Measurements from ENCODE around the gene SERTAD4.
"Not testable (repeated sequence)": the region's sequence is repeated elsewhere in the genome, so short reads cannot be mapped to it uniquely, and the experiment has no call there.

Gene SERTAD4

DNA sequence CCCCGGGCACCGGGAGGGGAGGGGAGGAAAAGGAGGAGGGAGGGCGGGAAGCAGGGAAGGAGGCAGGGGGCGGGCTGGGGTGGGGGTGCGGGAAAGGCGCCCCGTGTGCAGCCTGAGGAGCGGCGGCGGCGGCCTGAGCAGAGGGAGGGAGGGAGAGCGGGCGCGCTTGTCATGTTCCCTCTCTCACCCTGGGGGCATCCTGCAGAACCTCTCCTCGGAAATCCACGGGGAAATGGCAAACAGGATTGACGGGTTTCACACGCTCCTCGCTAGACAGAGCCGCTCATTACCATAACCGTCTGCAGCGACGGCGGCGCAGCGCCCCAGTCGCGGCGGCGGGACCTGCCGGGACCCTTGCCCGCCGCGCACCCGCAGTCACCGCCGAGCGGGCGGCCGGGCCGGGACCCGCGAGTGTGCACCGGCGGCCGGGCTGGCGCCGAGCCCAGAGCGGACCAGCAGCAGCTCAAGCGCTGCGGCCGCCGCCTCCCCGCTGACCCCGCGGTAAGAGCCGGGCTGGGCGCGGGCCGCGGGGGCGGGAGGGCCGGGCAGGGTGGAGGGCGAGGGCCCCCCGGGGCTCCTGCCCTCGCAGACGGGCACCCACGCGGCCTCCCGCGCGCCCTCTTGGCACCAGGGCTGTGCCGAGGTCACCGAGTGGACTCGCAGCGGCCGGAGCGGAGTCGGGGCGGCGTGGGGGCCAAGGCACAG is at the start of gene SERTAD4:
TSS of gene SERTAD4 (plus strand) at position 286 of the 705 bp plus-strand sequence. CDS start 5,165 bp downstream, outside the sequence.
- DNase-seq (ENCODE audit: low read depth) = no peak

DNA sequence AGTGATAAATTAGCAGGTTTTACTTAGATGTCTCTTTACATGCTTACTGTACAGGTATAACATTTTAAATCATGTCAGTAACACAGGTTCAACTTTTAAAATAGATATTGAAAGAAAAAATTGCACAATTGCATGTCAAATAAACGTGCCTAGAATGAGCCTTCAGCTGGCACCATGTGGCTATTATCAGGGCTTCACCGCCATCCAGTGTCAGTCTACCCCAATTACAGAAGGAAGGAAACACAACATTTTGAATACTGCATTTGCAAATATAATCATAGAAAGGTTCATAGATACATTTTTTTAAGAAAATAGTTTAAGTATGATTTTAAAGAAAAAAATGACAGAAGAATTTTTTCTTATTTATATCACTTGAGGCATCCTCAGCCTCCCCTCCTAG is 47.5 kb upstream of the SERTAD4 start:
- DNase-seq (ENCODE audit: low read depth) = no peak

DNA sequence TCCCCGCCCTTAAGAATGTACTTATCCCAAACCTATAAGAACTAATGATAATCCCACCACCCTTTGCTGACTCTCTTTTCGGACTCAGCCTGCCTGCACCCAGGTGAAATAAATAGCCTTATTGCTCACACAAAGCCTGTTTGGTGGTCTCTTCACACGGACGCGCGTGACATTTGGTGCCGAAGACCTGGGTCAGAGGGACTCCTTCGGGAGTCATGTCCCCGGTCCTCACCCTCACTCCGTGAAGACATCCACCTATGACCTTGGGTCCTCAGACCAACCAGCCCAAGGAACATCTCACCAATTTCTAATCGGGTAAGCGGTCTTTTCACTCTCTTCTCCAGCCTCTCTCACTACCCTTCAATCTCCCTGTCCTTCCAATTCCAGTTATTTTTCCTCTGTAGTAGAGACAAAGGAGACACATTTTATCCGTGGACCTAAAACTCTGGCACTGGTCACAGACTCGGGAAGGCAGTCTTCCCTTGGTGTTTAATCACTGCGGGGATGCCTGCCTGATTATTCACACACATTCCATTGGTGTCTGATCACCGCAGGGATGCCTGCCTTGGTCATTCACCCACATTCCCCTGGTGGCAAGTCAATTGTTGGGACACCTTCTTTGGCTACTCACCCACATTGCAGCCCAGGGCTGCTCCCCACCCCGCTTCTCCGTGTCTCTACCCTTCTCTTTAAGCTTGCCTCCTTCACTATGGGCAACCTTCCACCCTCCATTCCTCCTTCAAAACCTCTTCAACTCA is 44.6 kb upstream of the SERTAD4 start:
- DNase-seq (ENCODE audit: low read depth) = not testable (repeated sequence)

DNA sequence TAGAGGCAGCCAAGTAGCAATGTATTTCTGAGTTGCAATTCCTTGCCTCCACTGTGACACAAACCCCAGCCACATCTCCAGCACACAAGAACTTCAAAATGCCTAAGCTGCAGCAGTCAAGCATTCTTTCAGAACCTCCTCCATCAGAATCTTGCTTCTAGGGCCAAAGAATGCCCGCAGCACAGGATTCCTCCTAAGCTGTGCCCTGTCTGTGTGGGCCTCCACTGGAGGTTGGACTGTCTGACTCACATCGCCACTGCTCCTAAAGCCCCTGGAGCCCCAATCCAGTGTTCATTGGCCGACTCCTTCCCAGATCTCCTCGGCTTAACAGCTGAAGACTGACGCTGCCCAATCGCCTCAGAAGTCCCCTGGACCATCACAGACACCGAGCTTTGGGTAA is 43.2 kb upstream of the SERTAD4 start:
- no peak for DNase-seq (ENCODE audit: low read depth)

DNA sequence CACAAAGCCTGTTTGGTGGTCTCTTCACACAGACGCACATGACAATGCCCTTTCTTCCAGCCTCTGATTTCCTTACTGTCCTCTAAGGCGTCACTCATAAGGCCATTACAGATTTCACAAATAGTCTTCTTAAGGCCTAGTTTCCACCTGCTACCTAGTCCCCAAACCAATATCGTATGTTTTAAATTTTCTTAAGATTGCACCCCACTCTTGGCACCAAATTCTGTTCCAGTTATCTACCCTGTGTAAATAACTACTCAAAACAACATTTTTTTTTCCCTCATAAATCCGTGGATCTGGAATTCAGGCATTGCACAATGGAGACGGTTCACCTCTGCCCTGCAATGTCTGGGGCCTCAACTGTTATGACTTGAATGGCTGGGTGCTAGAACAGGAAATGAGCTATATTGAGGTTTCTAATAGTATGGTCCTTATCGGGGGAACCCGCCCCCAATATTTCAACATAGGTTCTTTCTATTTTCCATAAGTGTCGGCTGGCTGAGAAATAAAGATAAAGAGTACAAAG is 36.9 kb upstream of the SERTAD4 start:
- DNase-seq (ENCODE audit: low read depth) = no peak

DNA sequence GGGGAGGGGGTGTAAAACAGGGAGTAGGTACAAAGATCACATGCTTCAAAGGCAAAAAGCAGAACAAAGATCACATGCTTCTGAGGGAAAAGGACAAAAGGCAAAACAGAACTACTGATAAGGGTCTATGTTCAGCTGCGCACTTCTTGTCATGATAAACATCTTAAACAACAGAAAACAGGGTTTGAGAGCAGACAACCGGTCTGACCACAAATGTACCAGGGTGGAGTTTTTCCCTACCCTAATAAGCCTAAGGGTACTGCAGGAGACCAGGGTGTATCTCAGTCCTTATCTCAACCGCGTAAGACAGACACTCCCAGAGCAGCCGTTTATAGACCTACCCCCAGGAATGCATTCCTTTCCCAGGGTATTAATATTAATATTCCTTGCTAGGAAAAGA is 36.3 kb upstream of the SERTAD4 start:
- not testable (repeated sequence) for DNase-seq (ENCODE audit: low read depth)

DNA sequence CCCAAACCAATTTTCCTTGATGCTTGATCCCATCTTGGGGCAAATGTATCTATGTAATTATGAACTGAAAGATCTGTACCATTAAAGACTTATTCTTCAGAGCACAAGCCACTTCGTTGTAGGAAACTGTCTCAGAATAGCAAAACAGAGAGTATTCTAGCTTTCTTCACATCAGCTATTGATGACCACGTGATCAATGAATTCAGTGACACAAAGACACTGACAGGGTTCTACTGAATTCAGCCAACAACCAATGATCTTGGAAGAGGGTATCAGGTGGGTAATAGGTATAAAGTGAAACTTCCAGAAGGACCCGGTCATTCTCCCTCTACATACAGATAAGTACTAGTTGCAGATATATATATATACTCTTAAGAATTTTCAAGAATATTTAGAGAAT is 33.8 kb upstream of the SERTAD4 start:
- no peak for DNase-seq (ENCODE audit: low read depth)

DNA sequence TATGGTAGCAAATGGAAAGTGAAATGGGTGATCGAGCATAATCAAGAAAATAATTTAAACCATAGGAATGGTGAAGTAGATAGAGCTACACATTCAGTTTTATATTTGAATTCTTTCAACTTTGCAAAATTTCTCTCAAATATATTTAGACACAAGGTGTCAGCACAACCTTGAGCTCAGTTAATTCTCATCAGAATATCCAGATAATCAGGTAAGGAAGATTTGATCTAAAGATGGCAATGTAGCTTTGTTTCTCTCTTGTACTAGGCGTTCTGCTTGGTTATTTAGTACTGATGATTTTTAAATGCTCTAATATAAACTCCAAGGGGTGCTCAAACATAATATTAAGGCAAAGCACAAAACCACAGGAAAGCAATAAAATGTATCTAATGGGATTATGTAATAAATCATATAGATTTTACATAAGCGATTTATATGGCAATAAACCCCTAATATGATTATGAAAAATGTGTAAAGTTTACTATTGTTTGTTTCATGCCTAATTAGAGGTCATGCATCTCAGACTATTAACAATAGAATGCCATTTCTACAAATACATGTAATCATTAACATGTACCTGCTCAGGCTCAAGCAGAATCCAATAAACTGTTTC is 32.4 kb upstream of the SERTAD4 start:
- DNase-seq (ENCODE audit: low read depth) = no peak

DNA sequence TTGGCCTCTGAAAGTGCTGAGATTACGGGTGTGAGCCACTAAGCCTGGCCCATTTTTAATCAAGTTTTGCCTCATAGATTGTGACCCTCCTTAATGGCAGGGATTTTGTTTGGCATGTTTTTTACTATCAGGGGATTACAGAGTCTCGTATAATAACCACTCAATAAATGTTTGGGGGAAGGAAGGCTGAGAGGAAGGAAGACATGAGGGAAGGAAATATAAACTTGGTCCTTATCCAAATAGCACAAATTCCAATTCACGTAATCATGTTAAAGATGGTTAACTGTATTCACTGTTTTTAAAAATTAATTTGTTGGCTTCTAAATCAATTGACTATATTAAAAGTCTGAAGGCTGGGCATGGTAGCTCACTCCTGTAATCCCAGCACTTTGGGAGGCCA is 30.9 kb upstream of the SERTAD4 start:
- DNase-seq (ENCODE audit: low read depth) = no peak

DNA sequence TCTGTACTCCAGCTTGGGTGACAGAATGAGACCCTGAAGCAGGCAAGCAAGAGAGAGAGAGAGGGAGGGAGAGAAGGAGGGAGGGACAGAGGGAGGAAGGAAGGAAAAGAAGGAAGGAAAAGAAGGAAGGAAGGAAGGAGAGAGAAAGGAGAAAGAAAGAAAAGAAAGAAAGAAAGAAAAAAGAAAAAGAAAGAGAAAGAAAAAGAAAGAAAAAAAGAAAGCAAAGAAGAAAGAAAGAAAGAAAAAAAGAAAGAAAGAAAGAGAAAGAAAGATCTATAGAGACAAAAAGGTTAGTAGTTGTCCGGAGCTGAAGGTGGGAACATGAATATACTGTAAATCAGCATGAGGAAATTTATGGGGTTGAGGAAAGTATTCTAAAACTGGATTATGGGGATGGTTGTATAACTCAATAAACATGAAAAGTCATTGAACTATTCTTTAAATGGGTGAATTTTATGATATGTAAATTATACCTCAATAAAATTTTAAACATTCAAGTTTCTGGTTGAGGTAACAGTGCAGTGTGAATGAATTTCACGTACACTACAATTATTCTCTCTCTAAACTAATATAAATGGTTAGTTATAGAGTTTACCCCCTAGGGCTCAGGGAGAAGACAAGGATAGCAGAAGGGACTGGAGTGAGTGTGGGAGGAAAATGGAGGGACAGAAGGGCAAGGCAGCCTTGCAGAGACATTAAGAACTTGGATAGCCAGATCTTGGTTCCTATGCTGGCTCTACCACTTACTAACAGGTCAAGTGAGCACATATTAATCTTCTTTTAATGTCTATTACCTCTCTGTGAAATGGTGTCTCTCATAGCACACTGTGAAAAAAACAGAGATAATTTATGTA is 24.8 kb upstream of the SERTAD4 start:
- DNase-seq (ENCODE audit: low read depth) = no peak

DNA sequence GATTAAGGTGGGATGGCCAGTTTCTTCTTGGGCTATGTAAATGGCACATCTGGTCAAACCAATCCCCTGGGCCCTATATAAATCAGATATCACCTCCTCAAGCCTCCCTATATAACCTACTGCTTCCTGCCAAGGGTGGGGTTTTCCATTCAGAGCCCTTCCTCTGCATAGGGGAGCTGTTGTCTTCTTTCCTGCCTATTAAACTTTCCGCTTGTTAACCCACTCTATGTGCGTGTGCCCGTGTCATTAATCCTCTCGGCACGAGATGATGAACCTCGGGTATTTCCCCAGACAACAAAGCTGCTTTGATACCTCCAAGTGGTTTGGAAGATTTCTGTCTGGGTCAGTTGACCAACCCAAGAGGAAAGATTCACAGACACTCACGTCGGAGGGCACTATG is 19.3 kb upstream of the SERTAD4 start:
- DNase-seq (ENCODE audit: low read depth) = no peak

DNA sequence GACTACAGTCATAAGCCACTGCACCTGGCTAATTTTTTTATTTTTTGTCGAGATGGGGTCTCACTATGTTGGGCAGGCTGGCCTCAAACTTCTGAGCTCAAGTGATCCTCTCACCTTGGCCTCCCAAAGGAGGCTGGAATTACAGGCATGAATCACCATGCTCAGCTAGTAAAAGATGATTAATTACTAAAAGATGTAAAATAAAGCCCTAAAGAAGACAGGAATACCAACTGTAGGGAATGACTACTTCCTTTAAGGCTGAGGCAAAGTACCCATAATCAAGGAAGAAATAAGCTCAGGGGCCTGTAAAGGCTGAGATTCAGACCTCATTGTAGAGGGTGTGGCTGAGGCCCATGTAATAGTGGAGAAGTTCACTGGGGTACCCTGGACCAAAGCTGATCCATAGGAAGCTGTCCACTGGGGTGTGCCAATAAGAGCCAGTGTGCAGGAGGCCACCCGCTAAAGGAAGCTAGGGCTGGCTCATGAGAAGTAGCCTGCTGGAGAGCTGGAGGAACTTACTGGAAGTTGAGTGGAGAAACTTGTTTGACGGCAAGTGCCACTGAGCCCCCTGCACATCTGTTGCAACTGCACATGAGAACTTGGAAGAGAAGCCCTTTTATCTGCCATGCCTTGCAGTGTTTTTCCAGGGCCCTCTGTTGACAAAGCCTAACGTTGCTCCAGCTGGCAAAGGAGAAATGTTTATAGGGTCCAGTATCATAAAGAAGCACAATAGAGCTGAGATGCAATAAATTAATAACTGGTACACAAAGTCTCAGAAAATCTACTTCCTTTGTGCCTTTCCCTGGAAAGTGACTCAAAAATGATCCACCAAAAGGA is 17.8 kb upstream of the SERTAD4 start:
- DNase-seq (ENCODE audit: low read depth) = no peak

DNA sequence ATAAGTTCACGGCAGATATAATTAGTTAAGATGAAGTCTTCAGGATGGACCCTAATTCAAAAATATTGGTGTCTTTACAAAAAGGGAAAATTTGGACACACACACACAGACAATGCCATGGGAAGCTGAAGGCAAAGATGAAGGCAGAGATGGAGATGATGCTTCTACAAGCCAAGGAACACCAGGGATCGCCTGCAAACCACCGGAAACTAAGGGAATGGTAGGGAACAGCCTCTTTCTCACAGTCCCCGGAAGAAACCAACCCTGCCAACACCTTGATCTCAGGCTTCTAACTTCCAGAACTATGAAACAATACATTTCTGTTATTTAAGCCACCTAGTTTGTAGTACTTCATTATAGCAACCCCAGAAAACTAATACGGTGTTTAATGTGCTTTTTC is 15.1 kb upstream of the SERTAD4 start:
- no peak for DNase-seq (ENCODE audit: low read depth)

DNA sequence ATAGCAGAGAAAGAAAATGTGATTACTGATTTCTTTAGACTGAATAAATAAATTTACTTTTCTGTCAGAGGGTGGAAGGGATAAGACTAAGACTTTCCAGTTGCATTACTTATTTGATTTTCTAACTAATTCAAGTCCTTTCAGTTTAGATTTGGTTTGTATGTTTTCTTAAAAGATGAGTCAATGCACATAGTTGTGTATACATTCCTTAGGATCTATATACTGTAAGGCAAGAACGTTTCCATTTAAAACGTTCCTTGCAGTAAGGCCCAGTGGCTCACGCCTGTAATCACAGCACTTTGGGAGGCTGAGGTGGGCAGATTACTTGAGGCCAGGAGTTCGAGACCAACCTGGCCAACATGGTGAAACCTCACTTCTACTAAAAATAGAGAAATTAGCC is 14.5 kb upstream of the SERTAD4 start:
- DNase-seq (ENCODE audit: low read depth) = no peak

DNA sequence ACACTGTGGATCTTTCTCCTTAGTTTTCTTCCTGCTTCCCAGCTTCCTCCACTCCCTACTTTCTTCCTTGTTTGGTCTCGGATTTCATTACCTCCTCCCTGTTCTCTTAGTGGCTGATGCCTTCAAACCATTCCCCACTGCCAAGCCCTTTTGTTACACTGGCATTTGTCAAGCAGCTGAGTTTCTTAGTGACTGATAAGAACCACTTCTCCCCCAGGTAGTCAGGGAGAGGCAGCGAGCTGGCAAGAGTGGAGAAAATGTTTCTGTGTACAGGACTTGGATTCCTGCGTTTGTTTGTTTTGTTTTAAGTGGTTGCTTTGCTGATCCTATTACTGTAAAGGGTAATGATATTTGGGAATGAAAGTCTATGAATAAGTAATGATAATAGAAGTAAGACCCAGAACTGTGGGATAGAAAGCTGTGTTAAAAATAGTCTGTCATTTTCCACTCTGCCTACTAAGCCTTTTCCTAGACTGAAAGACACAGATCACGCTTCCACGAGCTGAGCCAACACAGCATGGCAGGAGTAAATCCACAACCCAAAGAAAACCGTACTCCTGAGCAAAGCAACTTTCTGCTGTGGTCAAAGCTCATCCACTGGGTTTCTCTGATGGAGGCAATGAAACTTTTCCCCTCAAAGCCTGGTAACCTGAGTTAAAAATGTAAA is 10.1 kb upstream of the SERTAD4 start:
- DNase-seq (ENCODE audit: low read depth) = no peak

DNA sequence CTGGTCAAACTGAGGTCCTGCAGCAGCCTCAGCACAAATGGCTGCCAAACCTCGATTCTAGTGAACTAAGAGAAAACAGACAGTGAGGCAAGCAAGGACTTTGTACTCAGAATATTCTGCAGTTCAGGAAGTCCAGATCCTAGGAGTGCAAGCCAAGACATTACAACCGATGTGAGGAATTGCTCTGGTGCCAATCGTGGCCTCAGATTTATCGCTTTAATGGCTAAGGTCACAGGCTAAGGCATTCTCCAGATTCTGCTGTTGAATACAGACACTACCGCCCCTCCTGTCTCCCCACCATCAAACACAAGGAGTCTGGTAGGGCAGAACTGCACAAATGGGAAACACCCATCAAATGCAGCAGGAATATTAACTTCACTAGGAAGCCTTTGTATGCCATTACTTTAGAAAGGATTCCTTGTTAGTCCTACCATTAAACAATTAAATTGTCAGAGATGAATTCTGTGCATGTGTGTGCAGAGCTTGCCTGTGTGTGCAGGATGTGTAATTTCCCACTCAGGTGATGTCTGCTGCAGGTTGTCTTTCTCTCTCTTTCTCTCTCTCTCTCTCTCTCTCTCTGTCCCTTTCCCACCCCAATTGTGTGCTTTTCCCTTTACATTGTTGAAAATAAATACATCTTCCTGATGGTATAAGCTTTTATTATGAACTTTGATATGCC is 9.2 kb upstream of the SERTAD4 start:
- no peak for DNase-seq (ENCODE audit: low read depth)

DNA sequence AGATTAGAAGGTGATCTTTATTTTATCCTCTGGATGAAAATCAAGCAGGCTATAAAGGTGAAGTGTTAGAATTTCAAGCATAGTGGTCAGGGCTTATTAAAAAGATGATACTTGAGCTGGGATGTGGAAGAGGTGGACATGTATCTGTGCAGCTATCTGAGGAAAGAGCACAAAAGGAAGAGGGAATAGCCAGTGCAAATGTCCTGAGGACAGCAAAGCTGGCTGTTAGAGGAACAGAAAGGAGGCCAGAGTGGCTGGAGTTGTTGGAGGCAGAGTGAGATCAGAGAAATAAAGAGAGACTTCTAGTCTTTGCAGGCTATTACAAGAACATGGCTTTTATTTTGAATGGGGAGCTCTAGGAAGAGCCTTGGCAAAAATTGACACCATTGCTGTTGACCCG is 4.4 kb upstream of the SERTAD4 start:
- DNase-seq (ENCODE audit: low read depth) = no peak

DNA sequence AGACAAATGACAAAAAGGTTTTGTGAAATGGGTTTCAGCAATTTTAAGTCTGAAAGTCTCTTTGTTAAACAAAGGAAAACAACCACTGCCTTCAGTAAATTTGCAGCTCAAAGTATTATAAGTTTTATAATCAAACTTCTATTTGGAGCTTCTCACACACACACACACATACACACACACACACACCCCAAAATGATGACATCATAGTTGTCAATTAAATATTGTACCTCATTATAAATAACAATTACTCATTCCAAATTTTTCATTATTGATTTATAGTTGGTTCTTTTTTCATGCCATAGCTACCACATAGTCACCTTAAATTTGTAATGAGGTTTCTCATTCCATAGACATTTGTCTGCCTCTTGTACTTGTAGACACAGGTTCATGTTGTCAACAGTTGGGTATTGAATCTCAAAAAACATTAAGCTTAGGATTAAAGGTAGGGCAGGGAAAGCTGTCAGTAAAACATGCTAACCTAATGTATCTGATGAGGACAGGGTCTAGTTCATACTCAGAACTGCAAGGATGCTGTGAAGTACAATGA is 2.4 kb upstream of the SERTAD4 start:
- no peak for DNase-seq (ENCODE audit: low read depth)

DNA sequence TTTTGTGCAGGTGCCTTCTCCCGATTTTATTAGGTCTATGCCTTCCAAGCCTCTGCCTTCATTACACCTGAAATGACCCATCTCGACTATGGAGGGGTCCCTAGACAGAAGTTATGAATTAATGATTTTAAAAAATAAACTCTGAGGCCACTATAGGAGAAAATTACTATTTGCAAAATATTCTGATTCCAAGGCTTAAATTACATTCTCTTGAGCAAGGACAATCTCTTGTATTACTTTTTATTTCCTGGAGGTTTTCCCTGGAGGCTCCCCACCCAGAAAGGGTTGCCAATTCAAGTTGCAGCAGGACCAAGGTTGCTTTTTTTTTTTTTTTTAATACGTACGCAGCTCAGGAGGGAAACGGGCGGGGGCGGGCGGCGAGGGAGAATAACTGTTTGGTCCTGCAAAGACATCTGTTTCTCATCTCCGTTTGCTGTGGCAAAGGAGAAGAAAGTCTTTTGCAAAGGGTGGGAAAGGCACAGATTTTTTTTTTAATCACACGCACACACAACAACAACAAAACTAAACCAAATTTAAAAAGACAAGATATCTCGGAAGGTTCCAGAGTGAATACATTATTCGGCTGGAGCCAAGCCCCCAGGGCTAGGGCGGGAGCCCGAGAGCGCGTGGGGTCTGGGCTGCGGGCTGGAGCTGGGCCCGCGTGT is 618 bp upstream of the SERTAD4 start:
- DNase-seq (ENCODE audit: low read depth) = no peak
